M059J (cell line): ENCODE measurements around the gene LAMP1. TPM values are rescaled to one million over a fixed set of nuclear protein-coding genes. Genes with fewer than 3 reads are reported as not detected.
A peak's percentile ranks its signal among the peaks of the same experiment; 100 is the strongest.
"Not testable (repeated sequence)": the region's sequence is repeated elsewhere in the genome, so short reads cannot be mapped to it uniquely, and the experiment has no call there.

Experiments used
- DNase-seq: peaks from one replicate; pipeline ENCODE4 v3.0.0-alpha.2; 2012; ENCODE audit warnings: low read depth
- total RNA-seq: library from RNA; depleted of rRNA; stranded (reverse); fragments of >200 nt; shearing (Covaris generic); gene quantifications from 2 replicates; pipeline ENCODE4 v1.2.3, GENCODE V29; 2014; rRNA removed

Gene LAMP1
- total RNA-seq, result 167 and 230 TPM in 2 replicates

- DNase-seq, result peak; percentile 90
Observed at GRCh38 chr13:113296823-113297369, at the start of gene LAMP1. Gene LAMP1 (plus strand): TSS chr13:113297239. CDS start chr13:113297435, 196 bp downstream.

- no peak for DNase-seq
Observed at GRCh38 chr13:113252516-113253095, 44.4 kb upstream of the LAMP1 start.

- not testable (repeated sequence) for DNase-seq
Observed at GRCh38 chr13:113257908-113258307, 39.1 kb upstream of the LAMP1 start.

GRCh38 chr13:113258321-113259054 is 38.6 kb upstream of the LAMP1 start:
- no peak for DNase-seq

GRCh38 chr13:113260996-113261395 is 36.0 kb upstream of the LAMP1 start:
- DNase-seq, result no peak

GRCh38 chr13:113263016-113263415 is 34.0 kb upstream of the LAMP1 start:
- not testable (repeated sequence) for DNase-seq

GRCh38 chr13:113267642-113268405 is 29.2 kb upstream of the LAMP1 start:
- DNase-seq, result no peak

GRCh38 chr13:113272031-113272430 is 25.0 kb upstream of the LAMP1 start:
- DNase-seq, result no peak

- DNase-seq, result no peak
Observed at GRCh38 chr13:113272701-113273181, 24.3 kb upstream of the LAMP1 start.

GRCh38 chr13:113273321-113273720 is 23.7 kb upstream of the LAMP1 start:
- no peak for DNase-seq

- peak; percentile 54 for DNase-seq
Observed at GRCh38 chr13:113273851-113274590, 23.0 kb upstream of the LAMP1 start.

GRCh38 chr13:113274721-113275120 is 22.3 kb upstream of the LAMP1 start:
- DNase-seq, result no peak

GRCh38 chr13:113275387-113275786 is 21.7 kb upstream of the LAMP1 start:
- peak; percentile 56 for DNase-seq

- DNase-seq, result no peak
Observed at GRCh38 chr13:113280126-113280525, 16.9 kb upstream of the LAMP1 start.

GRCh38 chr13:113283904-113284303 is 13.1 kb upstream of the LAMP1 start:
- no peak for DNase-seq

GRCh38 chr13:113288880-113289279 is 8.2 kb upstream of the LAMP1 start:
- no peak for DNase-seq

GRCh38 chr13:113291129-113291528 is 5.9 kb upstream of the LAMP1 start:
- DNase-seq, result no peak

- no peak for DNase-seq
Observed at GRCh38 chr13:113292021-113292862, 4.8 kb upstream of the LAMP1 start.

GRCh38 chr13:113293686-113294085 is 3.4 kb upstream of the LAMP1 start:
- DNase-seq, result no peak

- no peak for DNase-seq
Observed at GRCh38 chr13:113295776-113296175, 1.3 kb upstream of the LAMP1 start.
